ENCODE results near the gene ASPHD2. TPM values are rescaled to one million over a fixed set of nuclear protein-coding genes. Genes with fewer than 3 reads are reported as not detected.

The ASPHD2 gene
- total RNA-seq, 1 experiment from 2014 or later = 7.1 TPM

GRCh38 chr22:26466196-26466595, 37.1 kb downstream of the ASPHD2 start:
- Histone ChIP-seq H2AFZ (ENCODE audit: low read length) (no peak overlapping the region), H4K5ac (ENCODE audit: insufficient read length, low read depth, low read length) (no peak overlapping the region), H3K79me1 (ENCODE audit: insufficient read depth, low read depth, low read length, poor library complexity, severe bottlenecking) (no peaks in the 10 kb centered on the region), H2BK120ac (ENCODE audit: low read depth, low read length, poor library complexity, severe bottlenecking) (no peak overlapping the region), H3T11ph (ENCODE audit: low read length) (no peak overlapping the region), H4K8ac (replicated peaks; ENCODE audit: insufficient read length, low read depth, low read length) (no peak overlapping the region), H3K9me3 (ENCODE audit: control insufficient read depth, low read depth, low read length) (no peaks in the 10 kb centered on the region), H3K23ac (ENCODE audit: insufficient read length, low read depth, low read length) (no peak overlapping the region), H3K4ac (ENCODE audit: low read depth, low read length) (no peak overlapping the region), H4K91ac (ENCODE audit: insufficient read length, low read depth, low read length) (no peak overlapping the region), H3K27me3 (ENCODE audit: insufficient read depth, low read length) (no peaks in the 10 kb centered on the region), H3K27ac (ENCODE audit: insufficient read length, low read depth, low read length) (no peak overlapping the region), H3K4me2 (ENCODE audit: insufficient read depth, insufficient read length, low read length) (no peak overlapping the region), H4K20me1 (ENCODE audit: control insufficient read depth, insufficient read depth, insufficient read length) (no peaks in the 10 kb centered on the region), H3K23me2 (ENCODE audit: insufficient read length, low read depth, low read length, poor library complexity, severe bottlenecking) (no peaks in the 10 kb centered on the region), H2BK15ac (ENCODE audit: low read depth, low read length) (no peak overlapping the region), H2BK12ac (ENCODE audit: insufficient read length, low read depth, low read length) (no peak overlapping the region), H3K56ac (ENCODE audit: insufficient read length, low read depth, low read length) (no peak overlapping the region), H2BK20ac (ENCODE audit: low read depth, low read length, poor library complexity, severe bottlenecking) (no peak overlapping the region), H3K18ac (ENCODE audit: insufficient read length, low read depth, low read length) (no peak overlapping the region), H3K14ac (ENCODE audit: insufficient read depth, low read length) (no peak overlapping the region), H3K79me2 (ENCODE audit: insufficient read depth, low read length) (no peaks in the 10 kb centered on the region), H3K9ac (ENCODE audit: extremely low read depth, insufficient read length, low read length) (no peak overlapping the region), H2AK5ac (ENCODE audit: insufficient read length, low read length) (no peak overlapping the region), H3K4me1 (ENCODE audit: insufficient read depth, low read length) (no peaks in the 10 kb centered on the region), H2BK5ac (ENCODE audit: insufficient read length, low read length) (no peak overlapping the region)
- no peak for DNase-seq
- Mint-ChIP-seq H3K4me1 (peaks cover 3 to 5% of the 10 kb centered on the region in 2 experiments), H3K36me3 (ENCODE audit: insufficient read depth in 1 of 3, low read depth in 3 of 3) (peaks cover 37 to 79% (median 65%) of the 10 kb centered on the region in 3 experiments), H3K9me3 (no peaks in the 10 kb centered on the region), H3K27ac (no peak overlapping the region), H3K4me3 (no peak overlapping the region), H3K27me3 (ENCODE audit: low read depth) (peaks cover 2% of the 10 kb centered on the region; the same call in 1 of the 2 replicates)
- WGBS (ENCODE audit: extremely low coverage, insufficient read length, low lambda C conversion rate) = no CpG with 5 or more reads among the region's 5 CpGs
- no peak for TF ChIP-seq CTCF (conservative IDR thresholded peaks at IDR 0.05)
